Prostate gland (tissue), 2 donors: ENCODE data around the gene NRXN3.

Experiments used
- POLR2AphosphoS5 ChIP-seq: sonication (generic); formaldehyde crosslinking; IDR thresholded peaks from one replicate; pipeline ENCODE4 v1.6.1; 2017; ENCODE audit warnings: antibody characterized with exemption
- TF ChIP-seq, protein P1 (sequence below), 4 experiments: fragments of 200-600 bp in 2 of 4; fragments of 450-650 bp in 2 of 4; sonication (generic) in 2 of 4; IDR thresholded peaks; 1 replicate in 3 of 4; 2 replicates in 1 of 4; pipeline ENCODE4 v1.5.1; 2016 to 2019; ENCODE audit warnings: antibody characterized with exemption in 4 of 4, mild to moderate bottlenecking in 2 of 4, moderate library complexity in 2 of 4

DNA sequence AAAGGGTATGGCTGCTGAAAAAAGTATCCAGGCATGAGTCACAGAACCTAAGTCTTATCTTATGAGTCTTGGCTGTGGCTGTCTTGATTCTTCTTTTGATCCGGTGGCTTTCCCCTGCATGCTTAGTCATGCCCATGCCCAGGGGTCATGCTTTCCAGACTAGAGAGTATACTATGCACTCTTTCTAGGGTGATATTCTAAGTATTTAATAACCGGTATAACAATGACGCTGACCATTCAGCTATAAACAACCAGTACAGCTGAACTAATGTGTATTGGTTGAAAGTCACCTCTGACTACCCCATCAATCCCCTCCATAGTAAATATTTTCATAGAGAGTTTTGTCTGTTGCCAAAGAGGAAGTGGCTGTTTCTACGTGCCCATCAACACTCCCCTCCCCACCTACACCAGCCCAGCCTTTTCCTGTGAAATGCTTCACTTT lies 34.7 kb upstream of the NRXN3 start:
- TF ChIP-seq POLR2AphosphoS5, result no peak
- TF ChIP-seq, protein P1, sequence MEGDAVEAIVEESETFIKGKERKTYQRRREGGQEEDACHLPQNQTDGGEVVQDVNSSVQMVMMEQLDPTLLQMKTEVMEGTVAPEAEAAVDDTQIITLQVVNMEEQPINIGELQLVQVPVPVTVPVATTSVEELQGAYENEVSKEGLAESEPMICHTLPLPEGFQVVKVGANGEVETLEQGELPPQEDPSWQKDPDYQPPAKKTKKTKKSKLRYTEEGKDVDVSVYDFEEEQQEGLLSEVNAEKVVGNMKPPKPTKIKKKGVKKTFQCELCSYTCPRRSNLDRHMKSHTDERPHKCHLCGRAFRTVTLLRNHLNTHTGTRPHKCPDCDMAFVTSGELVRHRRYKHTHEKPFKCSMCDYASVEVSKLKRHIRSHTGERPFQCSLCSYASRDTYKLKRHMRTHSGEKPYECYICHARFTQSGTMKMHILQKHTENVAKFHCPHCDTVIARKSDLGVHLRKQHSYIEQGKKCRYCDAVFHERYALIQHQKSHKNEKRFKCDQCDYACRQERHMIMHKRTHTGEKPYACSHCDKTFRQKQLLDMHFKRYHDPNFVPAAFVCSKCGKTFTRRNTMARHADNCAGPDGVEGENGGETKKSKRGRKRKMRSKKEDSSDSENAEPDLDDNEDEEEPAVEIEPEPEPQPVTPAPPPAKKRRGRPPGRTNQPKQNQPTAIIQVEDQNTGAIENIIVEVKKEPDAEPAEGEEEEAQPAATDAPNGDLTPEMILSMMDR (IDR thresholded peaks at IDR 0.05), result no peak
